ENCODE data around the gene KIF6. TPM values are rescaled to one million over a fixed set of nuclear protein-coding genes. Genes with fewer than 3 reads are reported as not detected.
"Not testable (repeated sequence)": the region's sequence is repeated elsewhere in the genome, so short reads cannot be mapped to it uniquely, and the experiment has no call there.

Gene KIF6
- total RNA-seq, 1 experiment from 2014 or later: not detected

DNA sequence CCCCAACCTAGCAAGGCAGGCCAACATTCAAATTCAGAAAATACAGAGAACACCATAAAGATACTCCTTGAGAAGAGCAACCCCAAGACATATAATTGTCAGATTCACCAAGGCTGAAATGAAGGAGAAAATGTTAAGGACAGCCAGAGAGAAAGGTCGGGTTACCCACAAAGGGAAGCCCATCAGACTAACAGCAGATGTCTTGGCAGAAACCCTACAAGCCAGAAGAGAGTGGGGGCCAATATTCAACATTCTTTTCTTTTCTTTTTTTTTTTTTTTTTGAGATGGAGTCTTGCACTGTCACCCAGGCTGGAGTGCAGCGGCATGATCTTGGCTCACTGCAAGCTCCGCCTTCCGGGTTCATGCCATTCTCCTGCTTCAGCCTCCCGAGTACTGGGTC lies 215.4 kb downstream of the KIF6 start:
- ATAC-seq; H3K4me1 ChIP-seq (ENCODE audit: control insufficient read depth in 1 of 2, insufficient read depth in 2 of 2, low read length in 2 of 2); H3K36me3 ChIP-seq (ENCODE audit: control insufficient read depth in 1 of 2, insufficient read depth in 2 of 2, low read length in 2 of 2); H3K9me3 ChIP-seq (ENCODE audit: control insufficient read depth in 1 of 2, insufficient read depth in 1 of 2, low read depth in 1 of 2, low read length in 2 of 2); intact Hi-C loops (cut with micrococcal nuclease); H3K9ac ChIP-seq (ENCODE audit: low read length); H2AFZ ChIP-seq (ENCODE audit: low read depth, low read length, poor library complexity, severe bottlenecking); BruUV-seq (replicated peaks); H3K4me3 ChIP-seq (replicated peaks in 1 of 2; ENCODE audit: low read depth in 1 of 2, low read length in 2 of 2); DNase-seq (ENCODE audit: low read depth, low spot score); H3K27ac ChIP-seq (ENCODE audit: low read depth, low read length); H3K79me2 ChIP-seq (ENCODE audit: insufficient read depth, low read length); POLR2A ChIA-PET; H4K20me1 ChIP-seq (ENCODE audit: insufficient read depth); H3K4me2 ChIP-seq (ENCODE audit: low read length); CTCF ChIA-PET; RAD21 ChIA-PET (ENCODE audit: low non-redundant PET in 1 of 2, low total read pairs in 2 of 2, uncharacterized antibody in 2 of 2, unreplicated experiment in 2 of 2); H3K9me2 ChIP-seq (ENCODE audit: insufficient read depth): not testable (repeated sequence)
- peaks cover 19% of the 10 kb centered on the region for H3K27me3 ChIP-seq (ENCODE audit: insufficient read depth, low read length)

GRCh38 chr6:39508515-39508914 lies 216.7 kb downstream of the KIF6 start:
- ChIA-PET CTCF (no interaction called here), POLR2A (no interaction called here), RAD21 (ENCODE audit: low non-redundant PET in 1 of 2, low total read pairs in 2 of 2, uncharacterized antibody in 2 of 2, unreplicated experiment in 2 of 2) (no interaction called here)
- no peak overlapping the region for H3K4me3 ChIP-seq (replicated peaks in 1 of 2; ENCODE audit: low read depth in 1 of 2, low read length in 2 of 2)
- TF ChIP-seq, protein P1, sequence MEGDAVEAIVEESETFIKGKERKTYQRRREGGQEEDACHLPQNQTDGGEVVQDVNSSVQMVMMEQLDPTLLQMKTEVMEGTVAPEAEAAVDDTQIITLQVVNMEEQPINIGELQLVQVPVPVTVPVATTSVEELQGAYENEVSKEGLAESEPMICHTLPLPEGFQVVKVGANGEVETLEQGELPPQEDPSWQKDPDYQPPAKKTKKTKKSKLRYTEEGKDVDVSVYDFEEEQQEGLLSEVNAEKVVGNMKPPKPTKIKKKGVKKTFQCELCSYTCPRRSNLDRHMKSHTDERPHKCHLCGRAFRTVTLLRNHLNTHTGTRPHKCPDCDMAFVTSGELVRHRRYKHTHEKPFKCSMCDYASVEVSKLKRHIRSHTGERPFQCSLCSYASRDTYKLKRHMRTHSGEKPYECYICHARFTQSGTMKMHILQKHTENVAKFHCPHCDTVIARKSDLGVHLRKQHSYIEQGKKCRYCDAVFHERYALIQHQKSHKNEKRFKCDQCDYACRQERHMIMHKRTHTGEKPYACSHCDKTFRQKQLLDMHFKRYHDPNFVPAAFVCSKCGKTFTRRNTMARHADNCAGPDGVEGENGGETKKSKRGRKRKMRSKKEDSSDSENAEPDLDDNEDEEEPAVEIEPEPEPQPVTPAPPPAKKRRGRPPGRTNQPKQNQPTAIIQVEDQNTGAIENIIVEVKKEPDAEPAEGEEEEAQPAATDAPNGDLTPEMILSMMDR (IDR thresholded peaks at IDR 0.05 in 2 of 3, conservative IDR thresholded peaks at IDR 0.05 in 1 of 3; ENCODE audit: borderline replicate concordance in 1 of 3, insufficient read depth in 1 of 3, low read depth in 2 of 3, low read length in 2 of 3): no peak
- no peak for TF ChIP-seq ZBTB33 (IDR thresholded peaks at IDR 0.05; ENCODE audit: extremely low read depth, insufficient replicate concordance, low read length)
- no peak for TF ChIP-seq YY1 (IDR thresholded peaks at IDR 0.05; ENCODE audit: extremely low read depth, insufficient replicate concordance, low read depth, low read length)
- no peak for TF ChIP-seq POLR2A (IDR thresholded peaks at IDR 0.05; ENCODE audit: borderline replicate concordance, extremely low read depth, insufficient read depth, insufficient read length)
- TF ChIP-seq EZH2 (IDR thresholded peaks at IDR 0.05): no peak
- TF ChIP-seq MAX (IDR thresholded peaks at IDR 0.05): no peak
- no peaks in the 10 kb centered on the region for H3K79me2 ChIP-seq (ENCODE audit: insufficient read depth, low read length)
- H3K36me3 ChIP-seq (ENCODE audit: control insufficient read depth in 1 of 2, insufficient read depth in 2 of 2, low read length in 2 of 2): no peaks in the 10 kb centered on the region
- H3K9ac ChIP-seq (ENCODE audit: low read length): no peak overlapping the region
- no peaks in the 10 kb centered on the region for H3K9me3 ChIP-seq (ENCODE audit: control insufficient read depth in 1 of 2, insufficient read depth in 1 of 2, low read depth in 1 of 2, low read length in 2 of 2)
- BruUV-seq (replicated peaks): no TSS peak
- ATAC-seq (no peak), DNase-seq (ENCODE audit: low read depth, low spot score) (no peak)
- H3K4me1 ChIP-seq (ENCODE audit: control insufficient read depth in 1 of 2, insufficient read depth in 2 of 2, low read length in 2 of 2): no peaks in the 10 kb centered on the region
- H3K9me2 ChIP-seq (ENCODE audit: insufficient read depth): no peaks in the 10 kb centered on the region
- no peaks in the 10 kb centered on the region for H4K20me1 ChIP-seq (ENCODE audit: insufficient read depth)
- no peak overlapping the region for H2AFZ ChIP-seq (ENCODE audit: low read depth, low read length, poor library complexity, severe bottlenecking)
- intact Hi-C loops (cut with micrococcal nuclease): no loop called here
- no peak overlapping the region for H3K4me2 ChIP-seq (ENCODE audit: low read length)
- peaks cover 11% of the 10 kb centered on the region for H3K27me3 ChIP-seq (ENCODE audit: insufficient read depth, low read length)
- no peak overlapping the region for H3K27ac ChIP-seq (ENCODE audit: low read depth, low read length)
